B cell (primary cell): ENCODE measurements around the gene DNAJA4. TPM values are rescaled to one million over a fixed set of nuclear protein-coding genes. Genes with fewer than 3 reads are reported as not detected.

ENCODE experiments used
- ATAC-seq: fragments of 200-7000 bp; cut with Tn5 transposase; one replicate; pipeline ENCODE4 v1.10.0; 2021; ENCODE audit warnings: low read depth, mild to moderate bottlenecking, moderate number of reproducible peaks, moderate library complexity
- CTCF ChIA-PET: fragments of 350-600 bp; sonication (Branson Sonifier 250); formaldehyde crosslinking; loops from one replicate; lab custom pipeline; 2021; ENCODE audit warnings: antibody characterized with exemption, inconsistent platforms; lab: Charles Lee
- POLR2A ChIA-PET: fragments of 350-600 bp; sonication (Branson Sonifier 250); formaldehyde crosslinking; loops from one replicate; lab custom pipeline; 2021; ENCODE audit warnings: antibody characterized with exemption; lab: Charles Lee
- DNase-seq: peaks from one replicate; pipeline ENCODE4 v3.0.0; 2013
- H2AFZ ChIP-seq: 2 replicates; pipeline ENCODE4 v1.6.1; 2012; ENCODE audit warnings: mild to moderate bottlenecking, low read depth, low read length; ENCODE audit not compliant: insufficient read depth, poor library complexity, severe bottlenecking
- H3K27ac ChIP-seq, 2 donors: 1 replicate in 1 of 2; 2 replicates in 1 of 2; pipeline ENCODE4 v1.5.1; 2012 to 2013; ENCODE audit warnings: low read length in 2 of 2, mild to moderate bottlenecking in 2 of 2, moderate library complexity in 1 of 2
- H3K27me3 ChIP-seq, 4 experiments: fragments of 200-600 bp in 1 of 4; sonication (generic) in 1 of 4; replicated peaks in 1 of 4; 1 replicate in 2 of 4; 2 replicates in 2 of 4; pipeline versions ENCODE4 v1.6.1 to v1.7.0; 2013 to 2016; ENCODE audit warnings: low read length in 3 of 4, mild to moderate bottlenecking in 2 of 4, mixed read lengths in 1 of 4, moderate library complexity in 1 of 4; ENCODE audit not compliant: insufficient read depth in 4 of 4, control insufficient read depth in 3 of 4; ENCODE audit errors: control extremely low read depth in 1 of 4
- H3K36me3 ChIP-seq, 2 experiments: replicated peaks in 1 of 2; 1 replicate in 1 of 2; 2 replicates in 1 of 2; pipeline versions ENCODE4 v1.6.1 to v1.7.1; 2013; ENCODE audit warnings: low read length in 1 of 2; ENCODE audit not compliant: insufficient read depth in 2 of 2, control insufficient read depth in 1 of 2; ENCODE audit errors: control extremely low read depth in 1 of 2, extremely low read depth in 1 of 2
- H3K4me1 ChIP-seq, 2 donors: fragments of 200-600 bp in 1 of 2; sonication (generic) in 1 of 2; 1 replicate in 1 of 2; 2 replicates in 1 of 2; pipeline versions ENCODE4 v1.5.1 to v1.6.1; 2013 to 2017; ENCODE audit warnings: low read length in 2 of 2; ENCODE audit not compliant: control insufficient read depth in 2 of 2, insufficient read depth in 2 of 2
- H3K4me2 ChIP-seq: replicated peaks from 2 replicates; pipeline ENCODE3; 2012; ENCODE audit warnings: mild to moderate bottlenecking, low read depth, low read length; ENCODE audit not compliant: poor library complexity, severe bottlenecking
- H3K4me3 ChIP-seq, 5 experiments: fragments of 200-600 bp in 1 of 5; sonication (generic) in 1 of 5; 1 replicate in 3 of 5; 2 replicates in 2 of 5; pipeline versions ENCODE4 v1.5.1 to v1.7.0; 2011 to 2016; ENCODE audit warnings: low read length in 4 of 5, mild to moderate bottlenecking in 4 of 5, low read depth in 2 of 5, control low read depth in 1 of 5, moderate library complexity in 1 of 5; ENCODE audit not compliant: insufficient read depth in 1 of 5; ENCODE audit errors: control extremely low read depth in 1 of 5, extremely low read depth in 1 of 5
- H3K79me2 ChIP-seq: fragments of 200-600 bp; sonication (generic); one replicate; pipeline ENCODE4 v1.6.0; 2016; ENCODE audit warnings: low read length; ENCODE audit not compliant: control insufficient read depth, insufficient read depth
- H3K9ac ChIP-seq: fragments of 200-600 bp; sonication (generic); 2 replicates; pipeline ENCODE4 v1.6.1; 2017; ENCODE audit warnings: mild to moderate bottlenecking, low read length, moderate library complexity
- H3K9me3 ChIP-seq, 3 donors: one replicate each; pipeline versions ENCODE4 v1.6.1 to v1.7.1; 2013; ENCODE audit warnings: low read length in 2 of 3; ENCODE audit not compliant: control insufficient read depth in 2 of 3, insufficient read depth in 1 of 3; ENCODE audit errors: control extremely low read depth in 1 of 3
- H4K20me1 ChIP-seq: 2 replicates; pipeline ENCODE4 v1.6.0; 2012; ENCODE audit warnings: mild to moderate bottlenecking, low read length; ENCODE audit not compliant: insufficient read depth, control insufficient read depth, poor library complexity, severe bottlenecking
- H3K27ac Mint-ChIP-seq: one replicate; pipeline ENCODE4 v1.8.0; 2021; ENCODE audit warnings: mixed read lengths
- H3K27me3 Mint-ChIP-seq: one replicate; pipeline ENCODE4 v1.8.0; 2021; ENCODE audit warnings: mixed read lengths
- H3K4me1 Mint-ChIP-seq: one replicate; pipeline ENCODE4 v1.8.0; 2021; ENCODE audit warnings: mixed read lengths
- H3K4me3 Mint-ChIP-seq: one replicate; pipeline ENCODE4 v1.8.0; 2021; ENCODE audit warnings: mixed read lengths
- H3K9me3 Mint-ChIP-seq: one replicate; pipeline ENCODE4 v1.8.0; 2022; ENCODE audit warnings: mixed read lengths; ENCODE audit not compliant: insufficient read depth
- EZH2 ChIP-seq: IDR thresholded peaks from 2 replicates; pipeline ENCODE4 v1.6.1; 2012; ENCODE audit warnings: borderline replicate concordance, low read depth, mild to moderate bottlenecking, moderate library complexity, low read length; ENCODE audit not compliant: insufficient read depth, poor library complexity, severe bottlenecking
- WGBS: methylation state at CpG from one replicate; pipeline ENCODE4 v1.1.5; 2013; ENCODE audit warnings: missing lambda C conversion rate; ENCODE audit not compliant: insufficient coverage; 5-methylcytosine and 5-hydroxymethylcytosine counted together
- intact Hi-C: fragments of 100-400 bp; cut with micrococcal nuclease; formaldehyde crosslinking; loops from one replicate; pipeline ENCODE4 v1.10.0; 2022
- polyA plus RNA-seq: library from polyadenylated mRNA; depleted of rRNA; stranded (reverse); fragments of >200 nt; gene quantifications from 2 replicates; pipeline ENCODE4 v1.2.3, GENCODE V29; 2012
- total RNA-seq, 2 donors: library from RNA; stranded (reverse); fragments of 120-200 nt in 1 of 2; gene quantifications; 1 replicate in 1 of 2; 2 replicates in 1 of 2; pipeline versions ENCODE4 v1.2.3 to v1.2.4, GENCODE V29; 2013 to 2022
- TF ChIP-seq, protein P1 (sequence below): fragments of 200-600 bp; IDR thresholded peaks from one replicate; pipeline ENCODE4 v1.8.0; 2022; ENCODE audit warnings: antibody characterized with exemption, mild to moderate bottlenecking

Gene DNAJA4
- total and polyA plus RNA-seq, 2 donors (not counting 1 experiment from before 2014, with no cell fraction given), result 13.2 to 20.0 TPM

DNA sequence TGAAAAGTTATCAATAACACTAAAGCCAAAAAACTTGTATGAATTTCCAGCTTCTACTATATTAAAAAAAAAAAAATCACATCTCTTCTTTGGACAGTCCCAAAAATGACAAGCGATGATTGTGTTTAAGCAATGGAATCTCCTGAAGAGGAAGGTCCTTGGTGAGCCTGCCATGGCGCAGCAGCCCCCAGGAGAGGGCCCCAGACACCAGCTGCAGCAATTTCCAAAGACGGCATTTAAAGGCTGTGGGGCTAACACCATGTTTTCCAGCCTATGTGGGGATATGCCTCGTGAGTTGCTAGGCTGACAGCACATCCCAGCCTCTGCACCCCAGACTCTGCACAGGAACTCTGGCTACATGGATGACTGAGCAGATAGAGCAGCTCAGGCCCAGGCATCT lies 20.4 kb downstream of the DNAJA4 start:
- ATAC-seq (no peak), DNase-seq (no peak)
- H3K4me3 Mint-ChIP-seq, result no peak overlapping the region
- Histone ChIP-seq H3K36me3 (peaks cover 5 to 64% of the 10 kb centered on the region in 2 experiments), H3K4me3 (no peak overlapping the region), H3K9ac (no peak overlapping the region), H3K27ac (no peak overlapping the region), H2AFZ (no peak overlapping the region), H3K4me2 (no peak overlapping the region), H4K20me1 (no peaks in the 10 kb centered on the region), H3K4me1 (no peaks in the 10 kb centered on the region), H3K27me3 (no peaks in the 10 kb centered on the region), H3K9me3 (no peaks in the 10 kb centered on the region), H3K79me2 (no peaks in the 10 kb centered on the region)
- no peaks in the 10 kb centered on the region for H3K4me1 Mint-ChIP-seq
- ChIA-PET CTCF (no interaction called here), POLR2A (no interaction called here)
- no peak for TF ChIP-seq EZH2
- TF ChIP-seq, protein P1, sequence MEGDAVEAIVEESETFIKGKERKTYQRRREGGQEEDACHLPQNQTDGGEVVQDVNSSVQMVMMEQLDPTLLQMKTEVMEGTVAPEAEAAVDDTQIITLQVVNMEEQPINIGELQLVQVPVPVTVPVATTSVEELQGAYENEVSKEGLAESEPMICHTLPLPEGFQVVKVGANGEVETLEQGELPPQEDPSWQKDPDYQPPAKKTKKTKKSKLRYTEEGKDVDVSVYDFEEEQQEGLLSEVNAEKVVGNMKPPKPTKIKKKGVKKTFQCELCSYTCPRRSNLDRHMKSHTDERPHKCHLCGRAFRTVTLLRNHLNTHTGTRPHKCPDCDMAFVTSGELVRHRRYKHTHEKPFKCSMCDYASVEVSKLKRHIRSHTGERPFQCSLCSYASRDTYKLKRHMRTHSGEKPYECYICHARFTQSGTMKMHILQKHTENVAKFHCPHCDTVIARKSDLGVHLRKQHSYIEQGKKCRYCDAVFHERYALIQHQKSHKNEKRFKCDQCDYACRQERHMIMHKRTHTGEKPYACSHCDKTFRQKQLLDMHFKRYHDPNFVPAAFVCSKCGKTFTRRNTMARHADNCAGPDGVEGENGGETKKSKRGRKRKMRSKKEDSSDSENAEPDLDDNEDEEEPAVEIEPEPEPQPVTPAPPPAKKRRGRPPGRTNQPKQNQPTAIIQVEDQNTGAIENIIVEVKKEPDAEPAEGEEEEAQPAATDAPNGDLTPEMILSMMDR, result no peak
- H3K27ac Mint-ChIP-seq, result no peak overlapping the region
- H3K9me3 Mint-ChIP-seq, result no peaks in the 10 kb centered on the region
- WGBS, result 100% methylated on average over 3 of the region's 4 CpGs
- intact Hi-C loops, result no loop called here
- no peaks in the 10 kb centered on the region for H3K27me3 Mint-ChIP-seq

DNA sequence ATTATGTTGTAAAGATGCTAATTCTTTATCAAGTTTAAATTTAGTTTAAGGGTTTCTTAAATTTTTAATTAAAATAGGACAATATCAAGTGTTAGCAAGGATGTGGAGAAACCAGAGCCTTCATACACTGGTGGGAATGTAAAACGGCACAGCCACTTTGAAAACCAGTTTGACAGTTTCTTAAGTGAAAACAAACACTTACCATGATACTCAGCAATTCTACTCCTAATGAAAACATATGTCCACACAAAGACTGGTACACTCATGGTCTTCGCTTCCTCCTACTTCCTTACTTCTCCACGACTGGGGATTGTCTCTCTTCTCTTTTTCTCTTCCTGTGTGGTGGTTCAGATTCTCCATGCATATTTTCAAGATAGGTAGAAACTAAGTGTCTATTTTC lies 25.9 kb downstream of the DNAJA4 start:
- Histone ChIP-seq H3K79me2 (peaks cover 9% of the 10 kb centered on the region), H3K4me3 (no peak overlapping the region), H3K9me3 (no peaks in the 10 kb centered on the region), H3K36me3 (peaks cover 2 to 40% of the 10 kb centered on the region in 2 experiments), H3K4me2 (no peak overlapping the region), H3K9ac (no peak overlapping the region), H3K27me3 (no peaks in the 10 kb centered on the region), H3K4me1 (no peaks in the 10 kb centered on the region), H4K20me1 (no peaks in the 10 kb centered on the region), H3K27ac (no peak overlapping the region), H2AFZ (no peak overlapping the region)
- Mint-ChIP-seq H3K9me3 (no peaks in the 10 kb centered on the region), H3K4me3 (no peak overlapping the region), H3K27me3 (no peaks in the 10 kb centered on the region), H3K4me1 (no peaks in the 10 kb centered on the region), H3K27ac (no peak overlapping the region)
- ChIA-PET POLR2A (no interaction called here), CTCF (no interaction called here)
- no CpG with 5 or more reads among the region's 3 CpGs for WGBS
- TF ChIP-seq, protein P1, result no peak
- no peak for TF ChIP-seq EZH2
- intact Hi-C loops, result loop anchor here (10.0 kb wide), 1 partner anchor 465 kb away; no protein-coding TSS in a partner anchor
- no peak for DNase-seq
- ATAC-seq, result no peak
